Measurements from ENCODE around the gene AMPD3.
"Not testable (repeated sequence)": the region's sequence is repeated elsewhere in the genome, so short reads cannot be mapped to it uniquely, and the experiment has no call there.

AMPD3 gene

DNA sequence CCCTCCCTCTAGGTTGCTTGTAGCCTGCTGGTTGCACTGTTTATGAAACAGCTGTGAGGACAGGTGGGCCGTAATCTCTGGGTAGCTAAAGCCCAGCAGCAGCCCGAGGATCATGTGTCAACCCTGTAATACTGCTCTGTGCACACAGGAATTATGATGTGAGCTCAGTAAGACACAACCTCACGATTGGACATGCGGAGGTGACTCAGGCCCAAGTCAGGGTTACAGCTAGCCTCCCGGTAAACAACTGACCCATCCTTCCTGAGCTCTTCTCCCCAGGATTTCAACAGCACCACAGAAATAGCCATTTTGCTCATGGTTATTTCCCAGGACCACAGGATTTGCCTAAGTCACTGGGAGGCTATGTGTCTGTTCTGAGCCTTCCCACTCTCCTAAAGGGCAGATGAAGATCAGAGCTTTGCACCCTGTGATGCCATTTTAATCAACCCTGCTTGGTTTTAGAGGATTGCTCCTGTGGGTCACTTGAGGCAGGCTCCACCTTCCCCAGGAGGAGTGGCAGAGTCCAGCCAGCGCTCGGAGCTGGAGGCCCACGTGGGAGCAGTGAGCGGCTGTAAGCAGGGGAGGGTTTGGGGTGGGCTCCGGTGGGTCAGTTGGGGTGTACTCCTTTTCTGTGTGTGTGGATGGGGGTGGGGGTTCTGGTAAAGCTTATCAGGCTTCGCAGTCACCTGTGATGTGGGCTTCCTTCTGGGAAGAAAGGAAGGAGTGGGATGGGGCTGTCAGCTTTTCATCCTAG is at the start of gene AMPD3:
Gene AMPD3, plus strand, starts transcription at position 387 of the 754 bp plus-strand sequence. CDS start 6,256 bp downstream, outside the sequence.
- DNase-seq (ENCODE audit: low read depth) = peak; percentile 8

DNA sequence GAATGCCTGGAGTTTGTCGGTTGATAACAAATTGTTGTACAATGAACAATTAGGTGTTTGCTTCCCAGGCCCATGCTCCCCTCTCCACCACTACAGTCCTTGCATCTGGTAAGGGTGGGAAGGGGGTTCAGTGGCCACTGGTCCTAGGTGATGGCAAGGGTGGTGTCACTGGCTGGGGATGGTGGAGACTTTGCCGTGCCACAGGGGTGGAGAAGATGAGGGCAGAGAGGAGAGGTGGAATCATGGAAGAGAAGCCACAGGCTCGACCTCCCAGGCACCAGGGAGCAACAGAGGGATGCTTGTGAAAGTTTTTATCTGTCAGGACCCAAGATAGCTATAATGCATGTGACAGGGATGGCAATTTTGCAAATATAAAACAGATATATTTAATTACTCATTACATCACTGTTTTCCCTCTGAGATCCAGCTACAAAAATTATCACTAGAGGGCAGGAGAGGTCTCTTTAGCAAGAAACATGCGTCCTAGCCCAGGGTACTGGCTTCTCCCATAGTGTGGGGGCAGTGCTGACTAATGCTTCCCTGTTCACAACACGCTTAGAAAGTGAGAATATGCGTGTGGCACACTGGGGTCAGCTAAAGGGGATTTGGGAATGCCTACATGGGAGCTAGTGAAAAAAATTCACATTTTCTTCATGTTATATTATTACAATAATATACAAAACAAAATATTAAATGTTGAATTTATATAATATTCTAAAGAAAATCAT is 49.0 kb upstream of the AMPD3 start:
- DNase-seq (ENCODE audit: low read depth) = peak; percentile 36

DNA sequence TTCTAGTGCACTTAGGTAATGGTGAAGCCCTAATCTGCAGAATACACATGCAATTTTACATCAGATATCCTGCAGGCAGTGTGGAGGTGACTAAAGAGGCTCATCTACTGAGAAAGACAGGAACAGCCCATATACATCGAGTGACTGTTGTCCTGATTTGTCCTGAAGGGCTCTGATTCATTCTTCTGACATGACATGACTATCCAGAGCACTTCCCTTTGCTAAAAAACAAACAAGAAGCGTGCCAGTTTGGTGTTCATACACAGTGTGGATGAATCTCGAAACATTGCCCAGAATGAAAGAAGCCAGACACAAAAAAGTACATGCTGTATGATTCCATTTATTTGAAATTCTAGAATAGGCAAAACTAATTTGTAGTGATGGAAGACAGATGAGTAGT is 48.0 kb upstream of the AMPD3 start:
- DNase-seq (ENCODE audit: low read depth) = no peak

DNA sequence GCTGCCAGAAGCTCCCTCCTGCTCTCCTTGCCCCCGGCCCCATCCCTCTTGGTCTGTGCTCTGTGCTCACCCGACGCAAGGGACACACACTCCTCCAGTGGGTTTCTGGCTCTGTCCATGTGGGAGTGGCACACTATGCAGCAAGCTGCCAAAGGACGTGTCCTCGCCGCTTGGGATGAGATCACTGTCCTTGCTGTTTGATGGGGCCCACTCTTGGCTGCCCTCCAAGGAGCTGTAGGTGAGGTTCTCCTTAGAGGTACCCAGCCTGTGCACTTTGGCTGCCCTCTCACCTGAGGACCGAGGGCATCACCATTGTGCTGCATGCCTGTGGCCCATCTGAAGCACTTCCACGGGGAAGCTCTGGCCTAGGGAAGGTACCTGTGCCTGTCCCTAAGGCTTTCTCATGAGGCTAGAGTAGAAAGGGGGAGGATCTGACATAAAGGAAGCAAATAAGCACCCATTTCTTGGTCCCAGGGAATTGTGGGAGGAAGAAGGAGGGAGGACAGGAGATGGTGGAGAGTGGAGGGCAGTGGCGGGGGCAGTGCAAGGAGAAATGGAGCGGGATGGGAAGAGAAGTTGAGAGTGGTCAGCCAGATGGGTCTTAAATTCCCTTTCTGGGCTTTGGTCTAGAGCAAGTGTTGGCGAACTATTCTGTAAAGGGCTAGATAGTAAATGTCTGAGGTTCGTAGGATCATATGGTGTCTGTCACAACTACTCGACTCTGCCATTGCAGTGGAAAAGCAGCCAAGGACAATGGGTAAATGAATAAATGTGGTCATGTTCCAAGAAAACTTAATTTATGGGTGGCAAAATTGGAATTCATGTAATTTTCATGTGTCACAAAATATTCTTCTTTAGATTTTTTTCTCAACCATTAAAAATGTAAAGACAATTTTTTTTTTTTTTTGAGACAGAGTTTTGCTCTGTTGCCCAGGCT is 47.0 kb upstream of the AMPD3 start:
- DNase-seq (ENCODE audit: low read depth) = no peak

DNA sequence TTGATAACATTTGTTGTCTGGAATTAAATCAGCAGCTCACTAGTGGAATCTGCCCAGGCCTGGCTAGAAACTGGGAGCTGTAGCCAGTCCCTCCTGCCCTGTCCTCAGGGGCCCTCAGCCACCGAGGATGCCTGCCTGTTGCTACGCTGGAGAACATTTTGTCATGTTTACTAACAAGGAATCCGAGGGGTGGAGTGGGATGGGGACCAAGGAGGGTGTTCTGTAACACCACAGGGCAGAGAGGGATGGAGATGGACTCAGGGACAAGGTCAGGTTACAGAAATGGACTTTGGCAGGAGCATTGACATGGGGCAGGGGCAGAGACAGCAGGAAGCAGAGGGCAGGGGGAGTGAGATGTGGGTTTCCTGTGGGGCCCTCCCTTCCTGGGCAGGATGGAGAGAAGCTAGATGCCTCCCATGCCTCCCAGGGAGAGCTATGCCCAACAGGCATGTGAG is 45.8 kb upstream of the AMPD3 start:
- DNase-seq (ENCODE audit: low read depth) = no peak

DNA sequence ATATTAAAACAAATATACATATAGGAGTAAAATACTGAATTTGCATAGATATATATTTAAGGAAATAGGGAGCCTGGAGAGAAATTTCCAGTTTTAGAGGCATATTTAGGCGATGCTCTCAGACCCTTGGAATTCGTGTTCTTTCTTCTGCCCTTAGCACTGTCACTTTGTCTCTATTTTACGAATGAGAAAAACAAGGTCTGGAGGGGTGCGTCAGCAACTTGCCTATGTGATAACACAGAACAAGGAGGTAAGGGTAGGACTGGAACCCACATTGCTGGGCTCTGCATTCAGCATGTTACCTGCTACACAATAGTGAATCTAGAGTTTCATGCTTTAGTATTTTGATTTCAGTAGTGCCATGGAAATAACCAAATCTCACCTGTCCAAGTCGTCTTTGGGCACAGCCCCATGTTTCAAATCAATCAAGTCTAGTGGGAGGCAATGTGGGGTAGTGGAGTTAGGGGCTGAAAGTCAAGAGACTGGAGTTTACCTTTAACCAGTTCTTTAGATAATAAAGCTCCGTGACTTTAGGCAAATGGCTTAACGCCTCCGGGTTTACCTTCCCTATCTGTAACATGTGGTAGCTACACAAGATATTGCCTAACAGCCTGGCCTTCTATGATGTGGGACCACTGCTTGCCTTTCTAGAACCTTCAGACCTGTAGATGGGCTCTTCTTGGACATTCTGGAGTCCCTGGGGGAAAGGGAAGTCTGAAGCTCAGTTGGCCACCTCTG is 44.8 kb upstream of the AMPD3 start:
- DNase-seq (ENCODE audit: low read depth) = no peak

DNA sequence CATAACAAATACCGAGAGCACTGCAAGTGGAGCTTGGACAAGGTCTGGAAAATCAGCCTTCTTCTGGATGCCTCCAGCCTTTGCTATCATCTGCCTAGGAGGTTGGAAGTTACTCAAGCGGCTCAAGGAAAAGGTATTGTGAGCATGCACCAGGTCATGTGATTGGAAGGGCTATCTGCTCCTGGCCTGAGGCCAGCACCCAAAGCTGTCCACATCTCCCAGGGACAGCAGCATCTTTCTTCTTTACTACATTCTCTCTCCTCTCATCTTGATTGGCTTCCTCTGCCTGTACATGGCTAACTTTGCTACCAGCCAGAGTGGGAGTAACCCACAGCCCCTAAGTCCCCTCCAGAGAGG is 44.2 kb upstream of the AMPD3 start:
- DNase-seq (ENCODE audit: low read depth) = no peak

DNA sequence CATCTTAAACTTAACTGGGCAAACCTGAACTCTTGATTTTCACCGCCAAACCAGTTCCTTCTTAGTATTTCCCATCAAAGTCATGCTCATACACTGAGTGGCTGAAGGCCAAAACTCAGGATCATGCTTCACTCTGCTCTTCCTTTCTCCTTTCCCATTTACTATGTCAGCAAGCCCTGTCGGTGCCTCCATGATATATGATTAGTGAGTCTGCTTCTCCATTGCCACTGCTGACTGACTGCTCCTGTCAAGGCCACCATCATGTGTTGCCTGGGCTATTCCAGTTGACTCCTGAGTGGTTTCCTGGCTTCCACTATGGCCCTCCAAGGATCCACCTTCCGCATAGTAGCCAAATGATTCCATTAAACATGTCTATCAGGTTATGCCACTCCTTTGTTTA is 42.8 kb upstream of the AMPD3 start:
- DNase-seq (ENCODE audit: low read depth) = no peak

DNA sequence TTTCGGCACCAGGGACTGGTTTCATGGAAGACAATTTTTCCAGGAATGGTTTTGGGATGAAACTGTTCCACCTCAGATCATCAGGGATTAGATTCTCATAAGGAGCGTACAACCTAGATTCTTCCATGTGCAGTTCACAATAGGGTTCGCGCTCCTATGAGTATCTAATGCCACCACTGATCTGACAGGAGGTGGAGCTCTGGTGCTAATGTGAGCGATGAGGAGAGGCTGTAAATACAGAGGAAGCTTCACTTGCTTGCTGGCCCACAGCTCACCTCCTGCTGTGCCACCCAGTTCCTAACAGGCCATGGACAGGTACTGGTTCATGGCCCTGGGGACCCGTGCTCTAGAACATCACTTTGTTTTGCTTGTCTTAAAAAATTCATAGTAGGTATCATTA is 41.8 kb upstream of the AMPD3 start:
- DNase-seq (ENCODE audit: low read depth) = peak; percentile 9

DNA sequence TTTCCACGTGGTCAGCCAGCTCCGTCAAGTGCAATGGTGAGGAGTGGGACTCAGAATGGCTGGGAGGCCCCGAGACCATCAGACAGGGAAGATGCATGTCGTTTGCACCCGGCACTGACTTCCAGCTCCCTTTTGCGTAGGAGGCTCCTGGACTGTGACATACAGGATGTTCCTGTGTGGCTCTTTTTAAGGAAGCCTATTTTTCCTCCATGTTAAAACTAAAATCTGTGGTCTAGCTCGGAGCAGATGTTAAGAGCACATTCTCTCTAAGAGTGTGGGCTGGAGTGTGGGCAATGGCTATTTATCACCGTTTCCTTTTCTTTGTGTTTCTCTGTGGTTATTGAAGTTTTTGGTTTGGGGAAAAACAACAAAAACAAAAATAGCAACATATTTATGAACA is 40.9 kb upstream of the AMPD3 start:
- no peak for DNase-seq (ENCODE audit: low read depth)

DNA sequence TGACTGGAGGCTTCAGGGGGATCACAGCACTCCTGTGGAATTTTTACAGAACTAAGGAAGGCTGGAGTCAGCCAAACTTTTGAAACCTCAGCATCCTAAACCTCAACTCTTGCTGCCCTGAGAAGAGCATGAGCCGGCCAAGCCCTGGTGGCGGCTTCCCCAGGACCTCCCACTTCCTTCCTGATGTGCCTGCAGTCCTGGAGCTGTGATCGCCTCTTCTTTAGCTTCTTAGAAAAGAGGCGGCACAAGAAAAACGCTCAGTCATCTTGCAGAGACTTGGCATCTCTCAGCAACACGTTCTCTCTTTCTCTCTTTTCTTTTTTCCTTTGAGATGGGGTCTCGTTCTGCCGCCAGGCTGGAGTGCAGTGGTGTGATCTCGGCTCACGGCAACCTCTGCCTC is 40.4 kb upstream of the AMPD3 start:
- no peak for DNase-seq (ENCODE audit: low read depth)

DNA sequence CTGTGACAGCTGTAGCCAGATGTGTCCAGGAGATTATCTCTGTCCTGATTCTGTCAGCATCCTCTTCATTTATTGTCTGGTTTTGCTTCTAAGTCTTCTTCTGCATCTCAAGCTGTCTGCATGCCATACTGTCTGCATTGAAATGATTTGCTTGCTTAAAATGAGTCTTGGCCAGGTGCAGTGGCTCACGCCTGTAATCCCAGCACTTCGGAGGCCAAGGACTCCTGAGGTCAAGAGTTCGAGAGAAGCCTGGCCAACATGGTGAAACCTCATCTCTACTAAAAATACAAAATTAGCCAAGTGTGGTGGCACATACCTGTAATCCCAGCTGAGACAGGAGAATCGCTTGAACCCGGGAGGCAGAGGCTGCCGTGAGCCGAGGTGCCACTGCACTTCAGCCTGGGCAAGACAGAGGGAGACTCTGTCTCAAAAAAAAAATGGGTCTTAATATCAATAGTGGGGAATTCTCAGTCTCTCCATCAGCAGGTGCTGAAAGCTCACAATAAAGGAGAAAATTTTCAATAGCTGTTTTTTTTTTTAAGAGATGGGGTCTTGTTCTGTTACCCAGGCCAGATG is 39.2 kb upstream of the AMPD3 start:
- no peak for DNase-seq (ENCODE audit: low read depth)

DNA sequence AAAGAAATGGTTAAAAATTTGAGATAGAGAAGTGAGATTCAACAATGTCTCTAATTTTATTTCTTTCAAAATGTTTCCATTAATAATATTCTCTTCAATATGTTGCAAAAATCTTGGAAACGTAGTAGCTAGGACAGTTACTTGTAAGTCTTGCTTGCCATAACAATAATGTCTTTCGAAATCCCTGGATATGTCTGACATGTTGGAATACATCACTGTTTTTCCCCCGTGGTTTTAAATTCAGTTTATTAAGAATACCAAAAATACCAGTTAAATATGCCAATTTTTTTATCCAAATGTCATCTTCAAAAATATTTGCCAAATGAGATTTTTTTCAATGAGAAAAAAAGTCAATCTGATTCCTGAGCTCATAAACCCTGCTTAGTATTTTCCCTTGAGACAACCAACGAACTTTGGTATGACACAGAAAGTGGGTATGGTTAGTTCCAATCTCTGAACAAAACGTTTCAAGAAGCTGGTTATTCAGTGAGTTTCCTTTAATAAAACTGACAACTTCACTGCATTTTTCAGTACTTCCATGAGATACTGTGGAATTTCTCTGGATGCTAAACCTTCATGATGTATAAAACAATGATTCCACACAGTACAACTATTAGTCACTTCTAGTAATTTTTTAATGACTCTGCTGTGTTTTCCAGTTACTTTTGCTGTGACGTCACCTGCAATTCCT is 36.7 kb upstream of the AMPD3 start:
- no peak for DNase-seq (ENCODE audit: low read depth)

DNA sequence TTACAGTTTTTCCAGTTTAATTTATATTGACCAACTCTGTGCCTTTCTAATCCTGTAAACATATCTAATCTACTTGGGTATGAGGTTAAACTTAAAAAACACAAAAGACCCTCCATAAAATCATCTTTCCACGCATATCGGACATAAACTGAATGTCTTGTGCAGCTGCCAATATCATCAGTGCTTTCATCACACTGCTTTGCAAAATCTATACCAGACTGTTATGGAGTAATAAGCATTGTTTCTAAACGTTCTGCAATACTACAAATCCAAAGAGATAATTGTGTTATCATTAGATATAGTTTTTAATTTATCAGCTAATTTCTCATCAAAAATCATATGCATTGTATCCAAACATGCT is 36.1 kb upstream of the AMPD3 start:
- DNase-seq (ENCODE audit: low read depth) = no peak

DNA sequence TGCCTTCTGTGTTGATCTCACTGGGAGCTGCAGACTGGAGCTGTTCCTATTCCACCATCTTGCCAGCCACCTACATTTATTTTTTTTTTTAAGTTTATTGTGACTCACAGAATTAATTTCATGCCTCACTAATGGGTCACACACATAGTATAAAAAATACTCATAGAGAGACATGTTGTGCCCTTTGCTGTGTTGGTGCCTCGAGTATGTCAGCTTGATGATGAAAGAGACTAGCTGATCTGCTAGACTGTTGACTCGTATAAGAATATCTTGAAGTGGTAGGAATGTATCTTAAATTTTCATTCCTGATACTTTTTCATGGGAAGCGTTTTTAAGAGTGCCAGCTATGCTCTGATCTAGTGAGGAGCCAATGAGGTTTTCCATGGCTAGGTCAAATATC is 28.6 kb upstream of the AMPD3 start:
- DNase-seq (ENCODE audit: low read depth) = no peak

DNA sequence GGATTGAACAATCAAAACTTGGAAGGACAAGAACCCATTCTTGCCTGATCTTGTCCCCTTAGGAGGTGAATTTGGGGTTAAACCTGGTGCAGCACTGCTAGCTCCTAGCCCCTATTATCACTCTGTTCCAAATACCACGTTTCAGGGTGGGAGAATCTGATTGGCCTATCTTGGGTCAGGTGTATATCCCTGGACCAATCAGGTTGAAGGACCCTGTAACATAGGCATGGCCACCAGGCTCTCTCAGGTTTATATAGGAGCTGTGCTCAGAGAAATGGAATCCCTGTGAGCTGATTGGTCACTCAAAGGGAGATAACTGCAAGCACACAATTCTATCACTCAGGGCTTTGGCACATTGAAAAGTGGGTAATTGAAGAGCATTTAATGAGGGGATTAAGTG is 26.6 kb upstream of the AMPD3 start:
- no peak for DNase-seq (ENCODE audit: low read depth)

DNA sequence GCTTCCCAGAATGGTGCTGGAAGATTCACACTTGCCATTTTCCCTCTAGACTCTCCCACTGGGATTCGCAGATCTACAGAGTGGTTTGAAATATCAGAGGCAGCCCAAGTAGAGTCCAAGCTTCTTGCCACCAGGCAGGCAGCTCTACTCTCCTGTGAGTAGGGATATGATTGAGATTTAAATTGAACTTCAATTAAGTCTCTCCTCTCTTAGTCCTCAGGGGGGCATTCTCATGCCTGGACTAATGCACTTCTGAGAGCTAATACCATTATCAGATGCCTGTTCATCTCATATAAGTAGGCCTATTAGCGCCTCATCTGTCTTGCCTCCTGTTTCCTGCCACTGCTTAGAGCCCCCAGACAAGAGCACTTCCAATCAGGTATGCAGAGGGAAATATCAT is 25.5 kb upstream of the AMPD3 start:
- DNase-seq (ENCODE audit: low read depth) = no peak

DNA sequence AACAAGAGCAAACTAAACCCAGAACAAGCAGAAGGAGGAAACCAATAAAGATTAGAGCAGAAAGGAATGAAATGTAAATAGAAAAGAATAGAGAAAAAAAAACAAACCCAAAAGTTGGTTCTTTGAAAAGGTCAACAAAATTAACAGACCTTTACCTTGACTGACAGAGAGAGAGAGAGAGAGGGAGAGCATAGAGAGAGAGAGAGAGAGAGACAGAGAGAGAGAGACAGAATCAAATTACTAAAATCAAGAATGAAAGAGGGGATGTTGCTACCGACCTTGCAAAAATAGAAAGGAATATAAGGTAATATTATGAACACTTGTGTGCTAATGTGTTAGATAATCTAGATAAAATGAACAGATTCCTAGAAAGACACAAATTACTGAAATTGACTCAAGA is 22.6 kb upstream of the AMPD3 start:
- no peak for DNase-seq (ENCODE audit: low read depth)

DNA sequence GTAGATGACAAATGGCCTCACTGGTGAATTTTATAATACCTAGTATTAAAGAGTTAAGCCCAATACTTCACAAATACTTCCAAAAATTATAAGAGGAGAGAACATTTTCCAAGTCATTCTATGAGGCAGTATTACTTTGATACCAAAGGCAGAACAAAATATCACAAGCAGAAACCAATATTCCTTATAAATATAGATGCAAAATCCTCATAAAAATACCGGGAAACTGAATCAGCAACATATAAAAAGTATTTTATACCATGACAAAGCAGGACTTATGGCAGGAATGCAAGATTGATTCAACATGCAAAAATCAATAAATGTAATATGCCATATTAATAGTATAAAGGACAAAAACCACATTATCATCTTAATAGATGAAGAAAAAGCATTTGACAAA is 22.1 kb upstream of the AMPD3 start:
- DNase-seq (ENCODE audit: low read depth) = no peak

DNA sequence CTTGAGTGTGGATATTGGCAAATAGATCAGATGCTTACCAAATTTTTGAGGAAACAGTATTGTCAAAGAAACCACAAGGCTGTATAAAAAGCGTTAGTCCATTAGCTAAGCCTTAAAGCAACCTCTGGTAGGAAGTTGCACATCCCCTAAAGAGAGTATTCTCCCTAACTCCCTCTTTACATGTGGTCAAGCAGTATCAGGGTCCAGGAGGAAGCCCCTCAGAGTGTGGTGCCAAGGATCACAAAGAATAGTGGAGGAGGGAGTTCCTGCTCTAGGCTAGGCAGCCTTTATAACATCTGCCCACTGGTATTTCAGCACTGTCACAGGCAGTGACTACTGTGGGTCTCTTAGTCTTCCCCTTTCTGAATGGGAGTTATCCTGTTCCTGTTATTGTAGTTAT is 18.8 kb upstream of the AMPD3 start:
- DNase-seq (ENCODE audit: low read depth) = no peak

DNA sequence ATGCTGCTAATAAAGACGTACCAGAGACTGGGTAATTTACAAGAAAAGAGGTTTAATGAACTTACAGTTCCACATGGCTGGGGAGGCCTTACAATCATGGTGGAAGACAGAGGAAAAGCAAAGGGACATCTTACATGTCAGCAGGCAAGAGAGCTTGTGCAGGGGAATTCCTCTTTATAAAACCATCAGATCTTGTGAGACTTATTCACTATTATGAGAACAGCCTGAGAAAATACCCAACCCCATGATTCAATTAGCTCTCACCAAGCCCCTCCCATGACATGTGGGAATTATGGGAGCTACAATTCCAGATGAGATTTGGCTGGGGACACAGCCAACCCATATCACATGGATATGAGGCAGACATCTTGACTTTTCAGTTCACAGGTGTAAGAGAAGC is 18.4 kb upstream of the AMPD3 start:
- not testable (repeated sequence) for DNase-seq (ENCODE audit: low read depth)
